Activated CD4-positive, alpha-beta memory T cell treated with anti-CD3 and anti-CD28 coated beads for 36 hours (primary cell): ENCODE data around the gene DUSP7. TPM values are rescaled to one million over a fixed set of nuclear protein-coding genes. Genes with fewer than 3 reads are reported as not detected.

Experiments used
- CTCF ChIA-PET: fragments of 350-600 bp; sonication (Branson Sonifier 250); formaldehyde crosslinking; loops from one replicate; lab custom pipeline; 2021; ENCODE audit warnings: antibody characterized with exemption, inconsistent platforms; lab: Charles Lee
- POLR2A ChIA-PET: fragments of 350-600 bp; sonication (Branson Sonifier 250); formaldehyde crosslinking; loops from one replicate; lab custom pipeline; 2021; ENCODE audit warnings: antibody characterized with exemption; lab: Charles Lee
- DNase-seq: peaks from one replicate; pipeline ENCODE4 v3.0.0-alpha.2; 2020
- H3K27ac Mint-ChIP-seq: one replicate; pipeline ENCODE4 v1.8.0; 2021; ENCODE audit warnings: mixed read lengths
- H3K27me3 Mint-ChIP-seq: one replicate; pipeline ENCODE4 v1.8.0; 2021; ENCODE audit warnings: mixed read lengths
- H3K36me3 Mint-ChIP-seq: one replicate; pipeline ENCODE4 v1.8.0; 2021; ENCODE audit warnings: mixed read lengths
- H3K4me1 Mint-ChIP-seq: one replicate; pipeline ENCODE4 v1.8.0; 2021; ENCODE audit warnings: low read depth, mixed read lengths
- H3K4me3 Mint-ChIP-seq: one replicate; pipeline ENCODE4 v1.8.0; 2021; ENCODE audit warnings: mild to moderate bottlenecking, mixed read lengths
- H3K9me3 Mint-ChIP-seq: one replicate; pipeline ENCODE4 v1.8.0; 2021; ENCODE audit warnings: mixed read lengths
- intact Hi-C: fragments of 100-400 bp; cut with micrococcal nuclease; formaldehyde crosslinking; loops from one replicate; pipeline ENCODE4 v1.15.1; 2023
- total RNA-seq, 2 experiments: library from RNA; stranded (reverse); gene quantifications; one replicate each; pipeline ENCODE4 v1.2.3, GENCODE V29; 2021

DUSP7 gene
- total RNA-seq, 2 experiments from 2014 or later: 14.1 to 14.5 TPM

GRCh38 chr3:52084954-52085680, 28.7 kb upstream of the DUSP7 start:
- no peak overlapping the region for H3K27ac Mint-ChIP-seq
- intact Hi-C loops: no loop called here
- no peak for DNase-seq
- ChIA-PET CTCF (interaction anchor here (1.1 kb wide), 1 partner anchor 32 kb away, joined by 3 read pairs; no protein-coding TSS in a partner anchor), POLR2A (no interaction called here)
- no peaks in the 10 kb centered on the region for H3K9me3 Mint-ChIP-seq
- no peak overlapping the region for H3K4me3 Mint-ChIP-seq
- H3K36me3 Mint-ChIP-seq: no peaks in the 10 kb centered on the region
- no peaks in the 10 kb centered on the region for H3K27me3 Mint-ChIP-seq
- peaks cover 19% of the 10 kb centered on the region for H3K4me1 Mint-ChIP-seq

- POLR2A ChIA-PET: no interaction called here
- CTCF ChIA-PET: interaction anchor here (1.1 kb wide), 1 partner anchor 31 kb away, joined by 3 read pairs; no protein-coding TSS in a partner anchor
- H3K27ac Mint-ChIP-seq: no peak overlapping the region
- H3K9me3 Mint-ChIP-seq: no peaks in the 10 kb centered on the region
- H3K4me1 Mint-ChIP-seq: peaks cover 19% of the 10 kb centered on the region
- no peak for DNase-seq
- H3K4me3 Mint-ChIP-seq: no peak overlapping the region
- intact Hi-C loops: no loop called here
- H3K27me3 Mint-ChIP-seq: no peaks in the 10 kb centered on the region
- H3K36me3 Mint-ChIP-seq: no peaks in the 10 kb centered on the region
These were observed 28.0 kb upstream of the DUSP7 start for GRCh38 chr3:52084216-52084945.

- no peak for DNase-seq
- ChIA-PET POLR2A (no interaction called here), CTCF (interaction anchor here (1.1 kb wide), 1 partner anchor 40 kb away, joined by 3 read pairs; no protein-coding TSS in a partner anchor)
- Mint-ChIP-seq H3K36me3 (no peaks in the 10 kb centered on the region), H3K9me3 (no peaks in the 10 kb centered on the region), H3K27ac (no peak overlapping the region), H3K27me3 (no peaks in the 10 kb centered on the region), H3K4me1 (peaks cover 19% of the 10 kb centered on the region), H3K4me3 (no peak overlapping the region)
- intact Hi-C loops: no loop called here
These were observed 27.3 kb upstream of the DUSP7 start for GRCh38 chr3:52083556-52084087.

GRCh38 chr3:52082951-52083350, 26.6 kb upstream of the DUSP7 start:
- no peak overlapping the region for H3K4me3 Mint-ChIP-seq
- CTCF ChIA-PET: interaction anchor here (1.1 kb wide), 1 partner anchor 40 kb away, joined by 3 read pairs; no protein-coding TSS in a partner anchor
- H3K27me3 Mint-ChIP-seq: no peaks in the 10 kb centered on the region
- H3K36me3 Mint-ChIP-seq: no peaks in the 10 kb centered on the region
- no peak for DNase-seq
- POLR2A ChIA-PET: no interaction called here
- no peak overlapping the region for H3K27ac Mint-ChIP-seq
- no peaks in the 10 kb centered on the region for H3K9me3 Mint-ChIP-seq
- intact Hi-C loops: no loop called here
- peaks cover 19% of the 10 kb centered on the region for H3K4me1 Mint-ChIP-seq

- no peak for DNase-seq
- H3K4me3 Mint-ChIP-seq: no peak overlapping the region
- no peaks in the 10 kb centered on the region for H3K27me3 Mint-ChIP-seq
- intact Hi-C loops: no loop called here
- H3K27ac Mint-ChIP-seq: no peak overlapping the region
- ChIA-PET POLR2A (no interaction called here), CTCF (no interaction called here)
- H3K4me1 Mint-ChIP-seq: peaks cover 2% of the 10 kb centered on the region
- no peaks in the 10 kb centered on the region for H3K9me3 Mint-ChIP-seq
- no peaks in the 10 kb centered on the region for H3K36me3 Mint-ChIP-seq
These were observed 24.7 kb upstream of the DUSP7 start for GRCh38 chr3:52080830-52081719.

GRCh38 chr3:52079958-52080357, 23.6 kb upstream of the DUSP7 start:
- Mint-ChIP-seq H3K9me3 (no peaks in the 10 kb centered on the region), H3K4me1 (no peaks in the 10 kb centered on the region), H3K27me3 (no peaks in the 10 kb centered on the region), H3K27ac (no peak overlapping the region), H3K4me3 (no peak overlapping the region), H3K36me3 (no peaks in the 10 kb centered on the region)
- no peak for DNase-seq
- POLR2A ChIA-PET: no interaction called here
- intact Hi-C loops: no loop called here
- CTCF ChIA-PET: no interaction called here

- ChIA-PET POLR2A (interaction anchor here (0.7 kb wide), 1 partner anchor 849 kb away, joined by 3 read pairs; no protein-coding TSS in a partner anchor), CTCF (no interaction called here)
- no peak for DNase-seq
- no peaks in the 10 kb centered on the region for H3K36me3 Mint-ChIP-seq
- no peaks in the 10 kb centered on the region for H3K4me1 Mint-ChIP-seq
- no peaks in the 10 kb centered on the region for H3K27me3 Mint-ChIP-seq
- intact Hi-C loops: no loop called here
- H3K4me3 Mint-ChIP-seq: no peak overlapping the region
- H3K9me3 Mint-ChIP-seq: no peaks in the 10 kb centered on the region
- no peak overlapping the region for H3K27ac Mint-ChIP-seq
These were observed 22.6 kb upstream of the DUSP7 start for GRCh38 chr3:52078781-52079560.

- Mint-ChIP-seq H3K4me3 (no peak overlapping the region), H3K4me1 (no peaks in the 10 kb centered on the region), H3K9me3 (no peaks in the 10 kb centered on the region), H3K27me3 (no peaks in the 10 kb centered on the region), H3K36me3 (no peaks in the 10 kb centered on the region), H3K27ac (no peak overlapping the region)
- ChIA-PET CTCF (no interaction called here), POLR2A (no interaction called here)
- DNase-seq: no peak
- intact Hi-C loops: no loop called here
These were observed 21.6 kb upstream of the DUSP7 start for GRCh38 chr3:52077925-52078324.

GRCh38 chr3:52076896-52077780, 20.8 kb upstream of the DUSP7 start:
- H3K36me3 Mint-ChIP-seq: no peaks in the 10 kb centered on the region
- no peak for DNase-seq
- H3K4me3 Mint-ChIP-seq: no peak overlapping the region
- no peaks in the 10 kb centered on the region for H3K4me1 Mint-ChIP-seq
- H3K27me3 Mint-ChIP-seq: no peaks in the 10 kb centered on the region
- ChIA-PET CTCF (no interaction called here), POLR2A (no interaction called here)
- no peak overlapping the region for H3K27ac Mint-ChIP-seq
- H3K9me3 Mint-ChIP-seq: no peaks in the 10 kb centered on the region
- intact Hi-C loops: no loop called here

GRCh38 chr3:52073490-52073889, 17.1 kb upstream of the DUSP7 start:
- POLR2A ChIA-PET: no interaction called here
- Mint-ChIP-seq H3K4me3 (no peak overlapping the region), H3K9me3 (no peaks in the 10 kb centered on the region), H3K27me3 (no peaks in the 10 kb centered on the region), H3K36me3 (no peaks in the 10 kb centered on the region), H3K27ac (no peak overlapping the region), H3K4me1 (no peaks in the 10 kb centered on the region)
- no peak for DNase-seq
- intact Hi-C loops: no loop called here
- CTCF ChIA-PET: no interaction called here
